ENCODE results near the gene SPAG4. TPM values are rescaled to one million over a fixed set of nuclear protein-coding genes. Genes with fewer than 3 reads are reported as not detected.

Gene SPAG4
- total and polyA plus RNA-seq, 2 donors (not counting 1 experiment from before 2014, with no cell fraction given) = 4.3 to 6.6 TPM

DNA sequence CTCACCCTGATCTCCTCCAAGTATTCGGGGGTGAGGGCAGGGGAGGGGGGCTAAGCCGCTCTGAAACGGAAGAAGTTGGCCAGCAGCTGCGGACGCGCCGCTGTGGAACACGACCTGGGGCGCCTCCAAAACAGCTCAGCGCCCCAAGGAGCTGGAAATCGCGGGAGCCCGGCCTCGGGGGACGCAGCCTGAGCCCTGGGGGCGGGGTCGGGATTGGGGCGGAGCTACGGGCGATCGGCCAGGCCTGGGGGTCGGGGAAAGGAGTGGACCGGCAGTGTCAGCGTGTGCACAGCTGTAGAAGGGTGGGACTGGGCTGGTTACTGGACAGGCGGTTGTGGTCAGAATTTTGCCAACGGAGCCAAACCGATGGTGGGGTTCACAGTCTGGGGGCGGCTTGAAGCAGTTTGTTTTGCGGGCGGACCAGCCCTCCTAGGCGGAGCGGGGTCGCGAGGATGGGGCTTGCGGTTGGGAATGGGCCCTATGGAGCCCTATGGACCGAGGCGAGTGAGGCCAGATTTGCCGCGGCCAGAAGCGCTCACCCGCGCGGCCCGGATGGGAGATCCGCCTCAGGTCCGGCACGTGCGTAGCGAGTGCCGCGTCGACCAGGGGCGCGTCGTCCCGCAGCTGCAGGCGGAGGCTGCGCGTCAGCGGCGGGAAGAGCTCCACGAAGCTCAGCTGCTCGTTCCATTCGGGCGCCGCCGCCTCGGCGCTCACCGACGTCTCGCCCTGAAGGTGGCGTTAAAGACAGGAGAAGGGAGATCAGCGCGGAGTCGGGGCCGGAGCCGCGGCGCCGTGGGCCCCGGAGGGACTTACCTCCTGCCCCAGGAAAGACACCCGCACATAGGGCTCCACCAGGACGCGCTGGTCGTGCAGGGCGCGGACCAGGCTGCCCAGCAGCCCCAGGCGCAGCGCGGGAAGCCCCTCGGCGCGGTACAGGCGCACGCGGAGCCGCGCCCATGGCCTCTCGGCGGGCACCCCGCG, 14.3 kb upstream of the SPAG4 start:
- Histone ChIP-seq H3K79me2 (ENCODE audit: control insufficient read depth, insufficient read depth, low read length) (no peaks in the 10 kb centered on the region), H3K9me3 (ENCODE audit: control insufficient read depth, insufficient read depth, low read depth, low read length) (no peaks in the 10 kb centered on the region), H3K27me3 (ENCODE audit: control insufficient read depth, insufficient read depth, low read length) (peaks cover 7% of the 10 kb centered on the region), H3K27ac (ENCODE audit: insufficient read depth, low read length) (no peak overlapping the region), H3K4me2 (ENCODE audit: extremely low read depth, insufficient read depth, low read length) (peak overlapping the region; percentile 95), H4K20me1 (ENCODE audit: control insufficient read depth, extremely low read depth, insufficient read depth, low read length) (no peaks in the 10 kb centered on the region), H2AFZ (ENCODE audit: low read length) (peak overlapping the region; percentile 41), H3K4me3 (replicated peaks in 1 of 4; ENCODE audit: control extremely low read depth in 1 of 4, insufficient read depth in 1 of 4, low read depth in 3 of 4, low read length in 4 of 4) (peak overlapping the region; percentile 24 to 48 (median 25)), H3K36me3 (ENCODE audit: control insufficient read depth, insufficient read depth, low read length) (no peaks in the 10 kb centered on the region), H3K9ac (ENCODE audit: insufficient read depth, low read length) (peak overlapping the region; percentile 30), H3K4me1 (ENCODE audit: control insufficient read depth, extremely low read depth, insufficient read depth, low read length) (peaks cover 6% of the 10 kb centered on the region)
- peak; percentile 78 for TF ChIP-seq EZH2 (IDR thresholded peaks at IDR 0.05; ENCODE audit: low read length, missing control alignments)
- TF ChIP-seq, protein P1, sequence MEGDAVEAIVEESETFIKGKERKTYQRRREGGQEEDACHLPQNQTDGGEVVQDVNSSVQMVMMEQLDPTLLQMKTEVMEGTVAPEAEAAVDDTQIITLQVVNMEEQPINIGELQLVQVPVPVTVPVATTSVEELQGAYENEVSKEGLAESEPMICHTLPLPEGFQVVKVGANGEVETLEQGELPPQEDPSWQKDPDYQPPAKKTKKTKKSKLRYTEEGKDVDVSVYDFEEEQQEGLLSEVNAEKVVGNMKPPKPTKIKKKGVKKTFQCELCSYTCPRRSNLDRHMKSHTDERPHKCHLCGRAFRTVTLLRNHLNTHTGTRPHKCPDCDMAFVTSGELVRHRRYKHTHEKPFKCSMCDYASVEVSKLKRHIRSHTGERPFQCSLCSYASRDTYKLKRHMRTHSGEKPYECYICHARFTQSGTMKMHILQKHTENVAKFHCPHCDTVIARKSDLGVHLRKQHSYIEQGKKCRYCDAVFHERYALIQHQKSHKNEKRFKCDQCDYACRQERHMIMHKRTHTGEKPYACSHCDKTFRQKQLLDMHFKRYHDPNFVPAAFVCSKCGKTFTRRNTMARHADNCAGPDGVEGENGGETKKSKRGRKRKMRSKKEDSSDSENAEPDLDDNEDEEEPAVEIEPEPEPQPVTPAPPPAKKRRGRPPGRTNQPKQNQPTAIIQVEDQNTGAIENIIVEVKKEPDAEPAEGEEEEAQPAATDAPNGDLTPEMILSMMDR (conservative IDR thresholded peaks at IDR 0.05 in 1 of 2, IDR thresholded peaks at IDR 0.05 in 1 of 2; ENCODE audit: low read depth in 1 of 2, low read length in 2 of 2) = peak; percentile 22 to 37
- DNase-seq (ENCODE audit: low read depth in 2 of 2) = peak; percentile 72 to 76

DNA sequence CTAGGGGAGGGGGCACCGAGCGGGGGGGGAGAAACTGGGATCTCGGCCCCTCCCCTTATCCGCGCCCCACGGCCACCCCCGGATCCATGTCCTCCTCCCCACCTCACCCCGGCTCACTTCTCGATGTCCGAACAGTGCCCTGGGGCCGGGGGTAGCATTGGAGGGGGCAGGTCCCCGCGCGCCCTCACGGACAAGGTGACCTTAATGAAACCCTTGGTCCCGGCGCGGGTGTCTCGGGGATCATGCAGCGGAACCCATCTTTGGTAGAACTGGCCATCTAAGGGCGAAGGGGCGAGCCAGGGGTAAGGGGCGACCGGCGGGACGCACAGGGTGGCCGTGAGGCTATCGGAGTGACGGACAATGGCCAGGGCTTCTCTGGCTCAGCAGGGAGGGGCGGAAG, 13.6 kb upstream of the SPAG4 start:
- H3K27ac ChIP-seq (ENCODE audit: insufficient read depth, low read length) = no peak overlapping the region
- H3K27me3 ChIP-seq (ENCODE audit: control insufficient read depth, insufficient read depth, low read length) = peaks cover 7% of the 10 kb centered on the region
- H3K79me2 ChIP-seq (ENCODE audit: control insufficient read depth, insufficient read depth, low read length) = no peaks in the 10 kb centered on the region
- peak overlapping the region in 1 of 4 experiments; percentile 48 for H3K4me3 ChIP-seq (replicated peaks in 1 of 4; ENCODE audit: control extremely low read depth in 1 of 4, insufficient read depth in 1 of 4, low read depth in 3 of 4, low read length in 4 of 4)
- no peaks in the 10 kb centered on the region for H3K36me3 ChIP-seq (ENCODE audit: control insufficient read depth, insufficient read depth, low read length)
- TF ChIP-seq, protein P1 (conservative IDR thresholded peaks at IDR 0.05 in 1 of 2, IDR thresholded peaks at IDR 0.05 in 1 of 2; ENCODE audit: low read depth in 1 of 2, low read length in 2 of 2) = no peak
- TF ChIP-seq EZH2 (IDR thresholded peaks at IDR 0.05; ENCODE audit: low read length, missing control alignments) = no peak
- DNase-seq (ENCODE audit: low read depth in 2 of 2) = no peak
- H3K4me2 ChIP-seq (ENCODE audit: extremely low read depth, insufficient read depth, low read length) = peak overlapping the region; percentile 95
- no peak overlapping the region for H2AFZ ChIP-seq (ENCODE audit: low read length)
- no peaks in the 10 kb centered on the region for H4K20me1 ChIP-seq (ENCODE audit: control insufficient read depth, extremely low read depth, insufficient read depth, low read length)
- H3K9me3 ChIP-seq (ENCODE audit: control insufficient read depth, insufficient read depth, low read depth, low read length) = no peaks in the 10 kb centered on the region
- no peak overlapping the region for H3K9ac ChIP-seq (ENCODE audit: insufficient read depth, low read length)
- H3K4me1 ChIP-seq (ENCODE audit: control insufficient read depth, extremely low read depth, insufficient read depth, low read length) = peaks cover 6% of the 10 kb centered on the region

DNA sequence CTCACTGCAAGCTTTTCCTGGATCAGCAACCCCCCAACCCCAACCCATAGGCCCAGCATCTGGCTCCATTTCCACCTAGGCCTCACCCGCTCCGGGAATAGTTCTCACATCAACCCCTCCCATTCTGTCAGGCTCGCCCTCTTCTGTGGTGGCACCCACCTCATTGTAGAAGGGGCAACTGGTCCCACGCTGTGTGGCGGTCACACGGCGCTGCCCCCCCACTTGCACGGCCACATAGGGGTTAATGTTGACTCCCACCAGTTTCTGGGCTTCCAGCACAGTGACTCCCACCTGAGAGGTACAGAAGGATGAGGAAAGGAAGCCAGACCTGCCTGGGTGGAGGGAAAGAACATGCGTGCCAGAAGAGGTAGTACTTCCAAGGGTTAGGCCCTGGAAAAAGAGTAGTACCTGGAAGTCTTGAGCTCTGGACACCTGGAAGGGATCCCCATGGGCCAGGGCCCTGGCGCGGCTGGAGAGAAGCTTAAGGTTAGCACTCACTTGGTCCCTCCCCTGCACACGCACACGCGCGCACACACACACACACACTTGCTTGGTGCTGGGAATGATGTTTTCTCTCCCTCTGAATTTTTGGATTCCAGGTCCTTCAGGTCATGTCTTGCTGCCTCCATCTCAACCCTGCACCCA, 12.7 kb upstream of the SPAG4 start:
- no peaks in the 10 kb centered on the region for H4K20me1 ChIP-seq (ENCODE audit: control insufficient read depth, extremely low read depth, insufficient read depth, low read length)
- no peaks in the 10 kb centered on the region for H3K36me3 ChIP-seq (ENCODE audit: control insufficient read depth, insufficient read depth, low read length)
- H3K27me3 ChIP-seq (ENCODE audit: control insufficient read depth, insufficient read depth, low read length) = peaks cover 7% of the 10 kb centered on the region
- H3K79me2 ChIP-seq (ENCODE audit: control insufficient read depth, insufficient read depth, low read length) = no peaks in the 10 kb centered on the region
- peaks cover 6% of the 10 kb centered on the region for H3K4me1 ChIP-seq (ENCODE audit: control insufficient read depth, extremely low read depth, insufficient read depth, low read length)
- H3K9me3 ChIP-seq (ENCODE audit: control insufficient read depth, insufficient read depth, low read depth, low read length) = no peaks in the 10 kb centered on the region
- no peak overlapping the region for H3K4me2 ChIP-seq (ENCODE audit: extremely low read depth, insufficient read depth, low read length)
- TF ChIP-seq, protein P1 (conservative IDR thresholded peaks at IDR 0.05 in 1 of 2, IDR thresholded peaks at IDR 0.05 in 1 of 2; ENCODE audit: low read depth in 1 of 2, low read length in 2 of 2) = no peak
- no peak for TF ChIP-seq EZH2 (IDR thresholded peaks at IDR 0.05; ENCODE audit: low read length, missing control alignments)
- H3K27ac ChIP-seq (ENCODE audit: insufficient read depth, low read length) = no peak overlapping the region
- H2AFZ ChIP-seq (ENCODE audit: low read length) = no peak overlapping the region
- no peak for DNase-seq (ENCODE audit: low read depth in 2 of 2)
- H3K4me3 ChIP-seq (replicated peaks in 1 of 4; ENCODE audit: control extremely low read depth in 1 of 4, insufficient read depth in 1 of 4, low read depth in 3 of 4, low read length in 4 of 4) = no peak overlapping the region
- H3K9ac ChIP-seq (ENCODE audit: insufficient read depth, low read length) = no peak overlapping the region
